AML-193 (cell line): ENCODE measurements around the gene DGKZ.
"Not testable (repeated sequence)": the region's sequence is repeated elsewhere in the genome, so short reads cannot be mapped to it uniquely, and the experiment has no call there.

Source experiments
- DNase-seq, 2 experiments: peaks; one replicate each; lab custom pipeline; 2025; lab: John Stamatoyannopoulos, UW

DGKZ gene

GRCh38 chr11:46346886-46347636, at the start of gene DGKZ:
Gene DGKZ (plus strand): TSS chr11:46347463. CDS start chr11:46347660, 197 bp downstream.
- peak; percentile 71 to 88 for DNase-seq

- DNase-seq, result no peak
These were observed 48.4 kb upstream of the DGKZ start for GRCh38 chr11:46298699-46299433.

- no peak for DNase-seq
These were observed 47.8 kb upstream of the DGKZ start for GRCh38 chr11:46299451-46299961.

- no peak for DNase-seq
These were observed 47.0 kb upstream of the DGKZ start for GRCh38 chr11:46300270-46300669.

- DNase-seq, result no peak
These were observed 44.4 kb upstream of the DGKZ start for GRCh38 chr11:46302866-46303265.

GRCh38 chr11:46304036-46304435, 43.2 kb upstream of the DGKZ start:
- DNase-seq, result not testable (repeated sequence)

GRCh38 chr11:46304605-46305179, 42.6 kb upstream of the DGKZ start:
- no peak for DNase-seq

GRCh38 chr11:46305295-46305694, 42.0 kb upstream of the DGKZ start:
- DNase-seq, result peak; percentile 88 to 90

- no peak for DNase-seq
These were observed 40.9 kb upstream of the DGKZ start for GRCh38 chr11:46306296-46306853.

GRCh38 chr11:46307369-46307768, 39.9 kb upstream of the DGKZ start:
- no peak for DNase-seq

- no peak for DNase-seq
These were observed 39.4 kb upstream of the DGKZ start for GRCh38 chr11:46307785-46308341.

GRCh38 chr11:46308631-46309419, 38.4 kb upstream of the DGKZ start:
- peak; percentile 70 to 75 for DNase-seq

- peak; percentile 33 to 51 for DNase-seq
These were observed 37.4 kb upstream of the DGKZ start for GRCh38 chr11:46309814-46310259.

- peak; percentile 61 to 63 for DNase-seq
These were observed 32.1 kb upstream of the DGKZ start for GRCh38 chr11:46315033-46315738.

GRCh38 chr11:46315783-46316563, 31.3 kb upstream of the DGKZ start:
- DNase-seq, result no peak

GRCh38 chr11:46319074-46319453, 28.2 kb upstream of the DGKZ start:
- peak in 1 of 2 experiments; percentile 61 for DNase-seq

GRCh38 chr11:46321757-46322156, 25.5 kb upstream of the DGKZ start:
- peak; percentile 88 to 89 for DNase-seq

- no peak for DNase-seq
These were observed 24.5 kb upstream of the DGKZ start for GRCh38 chr11:46322759-46323158.

- no peak for DNase-seq
These were observed 20.3 kb upstream of the DGKZ start for GRCh38 chr11:46326813-46327416.
